GM18517 (cell line): ENCODE measurements around the gene SRA1.

Experiments used
- ATAC-seq: cut with Tn5 transposase; IDR thresholded peaks from one replicate; pipeline ENCODE4 v1.9.1; 2021; ENCODE audit warnings: mild to moderate bottlenecking, moderate library complexity; ENCODE audit not compliant: unreplicated experiment

The SRA1 gene

GRCh38 chr5:140551872-140552271, 5.4 kb downstream of the SRA1 start:
- ATAC-seq: no peak

GRCh38 chr5:140550147-140551079, 6.9 kb downstream of the SRA1 start:
- ATAC-seq: no peak

GRCh38 chr5:140549237-140550144, 7.8 kb downstream of the SRA1 start:
- no peak for ATAC-seq

GRCh38 chr5:140548791-140549190, 8.5 kb downstream of the SRA1 start:
- ATAC-seq: no peak

GRCh38 chr5:140548300-140548688, 9.0 kb downstream of the SRA1 start:
- ATAC-seq: no peak

- peak; percentile 96 for ATAC-seq
Measured at GRCh38 chr5:140547508-140548299, 9.6 kb downstream of the SRA1 start, which contains the start of gene EIF4EBP3. TSS of gene EIF4EBP3 (plus strand) at chr5:140547662. CDS start at chr5:140547738, 76 bp downstream.

- ATAC-seq: no peak
Measured at GRCh38 chr5:140546851-140547507, 10.3 kb downstream of the SRA1 start.

GRCh38 chr5:140545606-140546005, 11.7 kb downstream of the SRA1 start:
- ATAC-seq: no peak

- ATAC-seq: no peak
Measured at GRCh38 chr5:140544986-140545385, 12.3 kb downstream of the SRA1 start.

GRCh38 chr5:140542972-140543371, 14.3 kb downstream of the SRA1 start:
- no peak for ATAC-seq

GRCh38 chr5:140540227-140540626, 17.0 kb downstream of the SRA1 start:
- no peak for ATAC-seq

- ATAC-seq: no peak
Measured at GRCh38 chr5:140524003-140524402, 33.3 kb downstream of the SRA1 start.

GRCh38 chr5:140513124-140513523, 44.1 kb downstream of the SRA1 start:
- no peak for ATAC-seq

- ATAC-seq: no peak
Measured at GRCh38 chr5:140509898-140510297, 47.4 kb downstream of the SRA1 start.

GRCh38 chr5:140502834-140503233, 54.4 kb downstream of the SRA1 start:
- ATAC-seq: no peak
